K562 (cell line): Measurements from ENCODE around the gene LOXHD1. TPM values are rescaled to one million over a fixed set of nuclear protein-coding genes. Genes with fewer than 3 reads are reported as not detected.

Source experiments
- ATAC-seq: fragments of 200-7000 bp; cut with Tn5 transposase; 3 replicates; pipeline ENCODE4 v1.9.1; 2020; ENCODE audit warnings: moderate library complexity
- BruUV-seq: library from RNA; stranded (reverse); fragments of 400-500 nt; replicated peaks from 2 replicates; lab custom pipeline; 2021; lab: Mats Ljungman, UMichigan
- CTCF ChIA-PET: fragments of 300-600 bp; formaldehyde crosslinking; extraction: SDS; loops from one replicate; lab custom pipeline; 2021; ENCODE audit warnings: low intra/inter-chr PET ratio; lab: Yijun Ruan, JAX
- POLR2A ChIA-PET: fragments of 300-600, 350-650 bp; sonication (Branson Sonifier 250); formaldehyde crosslinking; extraction: SDS; loops from one replicate; lab custom pipeline; 2021; ENCODE audit warnings: antibody characterized with exemption, inconsistent platforms; lab: Yijun Ruan, JAX
- DNase-seq, 4 experiments: peaks; one replicate each; pipeline versions ENCODE4 v3.0.0 to v3.0.0-alpha.2; 2011 to 2018; ENCODE audit warnings: low spot score in 3 of 4, mixed read lengths in 3 of 4; ENCODE audit errors: extremely low read depth in 1 of 4
- FAIRE-seq: peaks from 2 replicates; lab custom pipeline; 2011; peaks lifted over from hg19 to GRCh38; lab: Jason Lieb, UNC
- H2AFZ ChIP-seq: 2 replicates; pipeline ENCODE4 v1.6.0; 2011; ENCODE audit warnings: low read depth, low read length, control low read depth, inconsistent platforms
- H3K27ac ChIP-seq: fragments of 200-600 bp; 3 replicates; pipeline ENCODE4 v1.8.0; 2011; ENCODE audit warnings: low read depth, mild to moderate bottlenecking, control low read depth, inconsistent platforms, low read length, moderate library complexity, mixed read lengths; ENCODE audit errors: extremely low read depth
- H3K27me3 ChIP-seq, 2 experiments: fragments of 300-600 bp in 1 of 2; 2 replicates in 1 of 2; 3 replicates in 1 of 2; pipeline versions ENCODE4 v1.6.0 to v1.8.0; 2011; ENCODE audit warnings: inconsistent platforms in 2 of 2, low read length in 2 of 2, mild to moderate bottlenecking in 1 of 2, mixed read lengths in 1 of 2, moderate library complexity in 1 of 2; ENCODE audit not compliant: control insufficient read depth in 2 of 2, insufficient read depth in 2 of 2
- H3K36me3 ChIP-seq: fragments of 300-600 bp; 3 replicates; pipeline ENCODE4 v1.8.0; 2011; ENCODE audit warnings: mild to moderate bottlenecking, low read length, inconsistent platforms; ENCODE audit not compliant: control insufficient read depth, insufficient read depth
- H3K4me1 ChIP-seq, 2 experiments: fragments of 200-600 bp in 1 of 2; replicated peaks in 1 of 2; 2 replicates in 1 of 2; 3 replicates in 1 of 2; pipeline versions ENCODE4 v1.5.1 to v1.8.0; 2011; ENCODE audit warnings: inconsistent platforms in 2 of 2, low read length in 2 of 2, mild to moderate bottlenecking in 1 of 2, mixed read lengths in 1 of 2, moderate library complexity in 1 of 2; ENCODE audit not compliant: control insufficient read depth in 2 of 2, insufficient read depth in 2 of 2
- H3K4me2 ChIP-seq: 2 replicates; pipeline ENCODE4 v1.6.1; 2011; ENCODE audit warnings: low read length, control low read depth, inconsistent platforms, mixed read lengths; ENCODE audit not compliant: insufficient read depth
- H3K4me3 ChIP-seq: fragments of 200-600 bp; sonication (generic), shearing (Covaris generic); 2 replicates; pipeline ENCODE4 v1.5.1; 2016; ENCODE audit warnings: control low read depth, inconsistent platforms
- H3K79me2 ChIP-seq: fragments of 200-600 bp; 3 replicates; pipeline ENCODE4 v1.8.0; 2011; ENCODE audit warnings: low read length, inconsistent platforms; ENCODE audit not compliant: control insufficient read depth, insufficient read depth
- H3K9ac ChIP-seq, 2 experiments: 2 replicates each; pipeline versions ENCODE4 v1.6.0 to v1.6.1; 2011; ENCODE audit warnings: low read depth in 2 of 2, low read length in 2 of 2, control low read depth in 1 of 2, inconsistent platforms in 1 of 2, mild to moderate bottlenecking in 1 of 2, mixed read lengths in 1 of 2; ENCODE audit not compliant: insufficient read depth in 1 of 2
- H3K9me1 ChIP-seq: one replicate; pipeline ENCODE4 v1.6.0; 2011; ENCODE audit warnings: inconsistent platforms, mild to moderate bottlenecking, low read length, moderate library complexity; ENCODE audit not compliant: control insufficient read depth, insufficient read depth
- H3K9me3 ChIP-seq: replicated peaks from 2 replicates; pipeline ENCODE4 v1.5.1; 2011; ENCODE audit warnings: low read depth, low read length, inconsistent platforms; ENCODE audit not compliant: control insufficient read depth, insufficient read depth
- H4K20me1 ChIP-seq: replicated peaks from 2 replicates; pipeline ENCODE4 v1.6.1; 2011; ENCODE audit warnings: low read length, inconsistent platforms, mixed read lengths; ENCODE audit not compliant: control insufficient read depth, insufficient read depth
- CBX5 ChIP-seq: IDR thresholded peaks from 2 replicates; pipeline ENCODE4 v1.6.1; 2014; ENCODE audit warnings: low read depth, borderline replicate concordance
- CREBBP ChIP-seq: IDR thresholded peaks from one replicate; pipeline ENCODE4 v1.6.1; 2012; ENCODE audit warnings: low read depth, mild to moderate bottlenecking, control low read depth, inconsistent platforms, low read length
- HMGXB4 ChIP-seq: sonication (generic); formaldehyde crosslinking; IDR thresholded peaks from 2 replicates; pipeline ENCODE4 v1.8.1; 2023; ENCODE audit warnings: mild to moderate bottlenecking, missing genetic modification reagents
- LCOR ChIP-seq: sonication (generic); formaldehyde crosslinking; IDR thresholded peaks from 2 replicates; pipeline ENCODE4 v1.8.0; 2022; ENCODE audit warnings: mild to moderate bottlenecking, missing genetic modification reagents
- RFX1 ChIP-seq: fragments of 450-650 bp; IDR thresholded peaks from 2 replicates; pipeline ENCODE4 v1.6.1; 2016; ENCODE audit warnings: mild to moderate bottlenecking, moderate library complexity
- TCF7 ChIP-seq: sonication (generic); IDR thresholded peaks from 2 replicates; pipeline ENCODE4 v1.6.1; 2016; ENCODE audit warnings: antibody characterized with exemption, borderline replicate concordance
- TOE1 ChIP-seq, 2 experiments: fragments of 450-650 bp in 1 of 2; sonication (generic) in 1 of 2; formaldehyde crosslinking in 1 of 2; IDR thresholded peaks; 2 replicates each; pipeline versions ENCODE4 v1.7.1 to v1.8.0; 2016 to 2022; ENCODE audit warnings: borderline replicate concordance in 2 of 2, mild to moderate bottlenecking in 2 of 2, antibody characterized with exemption in 1 of 2, inconsistent platforms in 1 of 2, low read depth in 1 of 2, missing genetic modification reagents in 1 of 2, moderate library complexity in 1 of 2
- ZNF518B ChIP-seq: fragments of 250-450 bp; sonication (Bioruptor Pico); IDR thresholded peaks from 2 replicates; pipeline ENCODE4 v1.5.0; 2021; ENCODE audit warnings: mild to moderate bottlenecking, moderate library complexity
- WGBS: fragments of 100-300 bp; shearing (Covaris generic); methylation state at CpG from one replicate; pipeline ENCODE4 v1.1.6; 2016; ENCODE audit warnings: low coverage, mixed read lengths; ENCODE audit not compliant: insufficient coverage; ENCODE audit errors: missing lambda C conversion rate; 5-methylcytosine and 5-hydroxymethylcytosine counted together
- in situ Hi-C: fragments of 300-500 bp; cut with MboI; formaldehyde crosslinking; loops from 4 replicates; pipeline ENCODE4 v1.15.0; 2018; ENCODE audit warnings: inconsistent platforms, mixed read lengths
- intact Hi-C: fragments of 100-400 bp; cut with micrococcal nuclease; formaldehyde crosslinking; loops from 2 replicates; pipeline ENCODE4 v1.14.2; 2022
- polyA plus RNA-seq, 8 experiments: library from polyadenylated mRNA; depleted of rRNA in 4 of 8; stranded (reverse) in 5 of 8; unstranded in 3 of 8; fragments of >200 nt; fragmentation: Nextera tagmentation in 2 of 8; fragmentation: Illumina TruSeq in 1 of 8; extraction: Ambion mirVana in 2 of 8; extraction: Trizol in 1 of 8; gene quantifications; 2 replicates each; pipeline versions ENCODE4 v1.2.1 to v1.2.3, GENCODE V29; 2011 to 2014; ENCODE audit warnings: inconsistent platforms in 1 of 8, missing spikeins in 1 of 8
- total RNA-seq, 7 experiments: library from RNA; depleted of rRNA in 6 of 7; stranded (reverse); fragments of >200 nt in 6 of 7; fragmentation: Illumina TruSeq in 2 of 7; extraction: Trizol in 2 of 7; gene quantifications; 2 replicates each; pipeline versions ENCODE4 v1.2.1 to v1.2.3, GENCODE V29; 2011 to 2021; ENCODE audit warnings: low replicate concordance in 1 of 7

LOXHD1 gene
- total and polyA plus RNA-seq, 9 of the 15 experiments (the other 6 are each of a cell fraction or from before 2014, with no cell fraction given): not detected

GRCh38 chr18:46672062-46672970 is 15.3 kb upstream of the LOXHD1 start:
- intact Hi-C loops: no loop called here
- no peak overlapping the region for H3K4me3 ChIP-seq
- H3K9ac ChIP-seq: no peak overlapping the region
- H3K27ac ChIP-seq: no peak overlapping the region
- in situ Hi-C loops: no loop called here
- H3K36me3 ChIP-seq: no peaks in the 10 kb centered on the region
- H3K4me1 ChIP-seq: no peaks in the 10 kb centered on the region
- no peaks in the 10 kb centered on the region for H3K9me1 ChIP-seq
- WGBS: 0% methylated on average over 4 of the region's 6 CpGs
- FAIRE-seq (no peak), DNase-seq (no peak), ATAC-seq (no peak)
- BruUV-seq: no TSS peak
- POLR2A ChIA-PET: no interaction called here
- H2AFZ ChIP-seq: no peak overlapping the region
- H3K27me3 ChIP-seq: peaks cover 2 to 11% of the 10 kb centered on the region in 2 experiments; a peak in 2 of 5 replicates
- H3K79me2 ChIP-seq: no peaks in the 10 kb centered on the region
- CTCF ChIA-PET: no interaction called here
- TF ChIP-seq RFX1 (peak; percentile 55), CBX5 (no peak)
- no peaks in the 10 kb centered on the region for H4K20me1 ChIP-seq
- H3K9me3 ChIP-seq: no peaks in the 10 kb centered on the region
- H3K4me2 ChIP-seq: no peak overlapping the region

- Histone ChIP-seq H3K27me3 (peaks cover 0 to 6% of the 10 kb centered on the region in 2 experiments; a peak in 2 of 5 replicates), H3K79me2 (no peaks in the 10 kb centered on the region), H3K9me1 (no peaks in the 10 kb centered on the region), H3K4me2 (no peak overlapping the region), H3K9me3 (no peaks in the 10 kb centered on the region), H3K4me3 (no peak overlapping the region), H2AFZ (no peak overlapping the region), H4K20me1 (no peaks in the 10 kb centered on the region), H3K4me1 (no peaks in the 10 kb centered on the region), H3K27ac (no peak overlapping the region), H3K9ac (no peak overlapping the region), H3K36me3 (no peaks in the 10 kb centered on the region)
- in situ Hi-C loops: no loop called here
- ChIA-PET POLR2A (no interaction called here), CTCF (no interaction called here)
- FAIRE-seq (no peak), DNase-seq (no peak), ATAC-seq (no peak)
- BruUV-seq: no TSS peak
- intact Hi-C loops: no loop called here
- 0% methylated on average over 5 of the region's 6 CpGs for WGBS
- TF ChIP-seq LCOR (CRISPR knock-in tag) (no peak), ZNF518B (CRISPR knock-in tag) (no peak), HMGXB4 (CRISPR knock-in tag) (no peak), CREBBP (no peak), TOE1 (IDR thresholded peaks at IDR 0.05; ENCODE audit: borderline replicate concordance) (no peak), TOE1 (CRISPR knock-in tag; IDR thresholded peaks at IDR 0.05; ENCODE audit: borderline replicate concordance, low read depth) (no peak), TCF7 (no peak)
Measured at GRCh38 chr18:46668694-46669093, 11.7 kb upstream of the LOXHD1 start.
